ENCODE data around the gene RCVRN.
"Not testable (repeated sequence)": the region's sequence is repeated elsewhere in the genome, so short reads cannot be mapped to it uniquely, and the experiment has no call there.

RCVRN gene

DNA sequence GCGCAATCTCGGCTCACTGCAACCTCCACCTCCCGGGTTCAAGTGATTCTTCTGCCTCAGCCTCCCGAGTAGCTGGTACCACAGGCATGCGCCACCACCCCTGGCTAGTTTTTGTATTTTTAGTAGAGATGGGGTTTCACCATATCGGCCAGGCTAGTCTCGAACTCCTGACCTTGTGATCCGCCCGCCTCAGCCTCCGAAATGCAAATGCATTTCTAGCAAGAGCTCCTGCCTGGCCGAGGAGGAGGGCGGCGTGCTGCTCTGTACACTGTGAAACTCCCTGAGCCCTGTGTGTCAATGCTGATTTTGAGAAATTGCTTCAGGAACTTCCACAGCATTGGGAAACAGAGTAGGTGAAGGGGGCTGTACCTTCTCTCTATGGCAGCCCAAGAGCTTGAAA is 16.1 kb upstream of the RCVRN start:
- H3K4me3 ChIP-seq (ENCODE audit: low read length); H3K36me3 ChIP-seq (ENCODE audit: insufficient read depth, low read length); H3K4me2 ChIP-seq (ENCODE audit: low read length); H3K9ac ChIP-seq (ENCODE audit: low read depth, low read length); H3K9me3 ChIP-seq (replicated peaks; ENCODE audit: low read length); H3K4me1 ChIP-seq (ENCODE audit: control insufficient read depth, insufficient read depth, low read length); H3K27me3 ChIP-seq (ENCODE audit: control insufficient read depth, insufficient read depth, low read length): not testable (repeated sequence)

DNA sequence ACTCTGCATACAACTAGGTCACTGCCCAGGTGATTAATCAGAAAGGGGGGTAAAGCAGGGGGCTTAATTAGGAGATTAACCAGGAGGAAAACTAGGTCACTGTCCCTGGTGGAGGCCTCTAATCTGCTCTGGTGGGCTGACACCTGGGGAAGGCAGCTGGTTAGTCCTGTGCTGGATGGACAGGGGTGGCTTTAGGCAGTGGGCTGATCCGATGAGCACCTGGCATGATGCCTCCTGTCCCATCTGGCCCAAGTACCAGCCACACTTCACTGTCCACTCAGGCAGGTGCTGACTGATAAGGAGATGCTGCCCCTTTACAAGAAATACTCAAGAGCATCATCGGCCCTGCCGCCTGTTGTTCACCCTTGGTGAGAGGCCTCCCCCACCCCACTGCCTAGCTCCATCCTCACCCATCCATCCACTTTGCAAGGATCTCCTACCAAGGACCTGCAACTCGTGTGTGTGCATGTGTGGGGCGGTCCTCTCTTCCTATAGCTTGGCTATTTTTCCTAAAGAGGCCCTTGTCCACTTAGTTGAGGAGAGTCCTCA is 13.8 kb upstream of the RCVRN start:
- Histone ChIP-seq H3K9me3 (replicated peaks; ENCODE audit: low read length) (no peaks in the 10 kb centered on the region), H3K36me3 (ENCODE audit: insufficient read depth, low read length) (no peaks in the 10 kb centered on the region), H3K4me1 (ENCODE audit: control insufficient read depth, insufficient read depth, low read length) (no peaks in the 10 kb centered on the region), H3K27me3 (ENCODE audit: control insufficient read depth, insufficient read depth, low read length) (no peaks in the 10 kb centered on the region), H3K9ac (ENCODE audit: low read depth, low read length) (no peak overlapping the region), H3K4me2 (ENCODE audit: low read length) (no peak overlapping the region), H3K4me3 (ENCODE audit: low read length) (no peak overlapping the region)

DNA sequence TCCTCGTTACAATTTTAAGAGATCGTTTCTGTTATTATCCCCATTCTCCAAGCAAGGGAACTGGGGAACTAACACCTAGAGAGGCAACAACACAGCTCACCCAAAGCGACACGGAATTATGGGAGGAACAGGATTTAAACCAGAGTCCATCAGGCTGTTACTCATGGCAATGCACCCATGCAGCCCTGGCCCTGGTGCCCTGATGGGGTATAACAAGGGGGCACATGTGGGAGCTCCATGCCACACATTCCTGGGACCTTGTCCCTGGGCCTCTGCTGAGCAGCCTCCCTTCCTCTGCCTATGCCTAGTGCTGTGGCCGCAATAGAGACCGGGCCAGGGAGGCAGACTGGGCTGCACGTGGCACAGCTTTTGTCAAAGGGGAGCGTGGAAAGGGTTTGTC is 13.3 kb upstream of the RCVRN start:
- H3K4me1 ChIP-seq (ENCODE audit: control insufficient read depth, insufficient read depth, low read length) = no peaks in the 10 kb centered on the region
- no peaks in the 10 kb centered on the region for H3K27me3 ChIP-seq (ENCODE audit: control insufficient read depth, insufficient read depth, low read length)
- no peak overlapping the region for H3K9ac ChIP-seq (ENCODE audit: low read depth, low read length)
- H3K4me3 ChIP-seq (ENCODE audit: low read length) = no peak overlapping the region
- H3K4me2 ChIP-seq (ENCODE audit: low read length) = no peak overlapping the region
- no peaks in the 10 kb centered on the region for H3K9me3 ChIP-seq (replicated peaks; ENCODE audit: low read length)
- no peaks in the 10 kb centered on the region for H3K36me3 ChIP-seq (ENCODE audit: insufficient read depth, low read length)

DNA sequence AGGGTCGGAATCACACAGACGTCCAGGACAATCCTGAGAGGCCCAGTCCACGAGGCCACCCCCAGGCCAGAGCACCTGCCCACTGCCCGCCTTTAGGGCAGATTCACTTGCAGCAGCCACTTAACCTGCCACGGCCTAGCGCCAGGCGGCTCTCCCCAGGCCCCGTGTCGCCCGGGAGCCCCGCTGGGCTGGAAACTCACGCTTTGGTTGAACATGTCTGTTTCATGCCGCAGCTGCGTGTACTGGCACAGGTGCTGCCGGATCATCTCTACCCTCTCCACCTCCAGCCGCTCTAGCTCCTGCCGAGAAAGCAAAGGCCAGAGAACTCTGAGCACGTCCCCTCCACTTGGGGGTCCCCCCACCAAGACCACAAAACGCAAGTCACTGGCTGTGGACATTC is 12.7 kb upstream of the RCVRN start:
- Histone ChIP-seq H3K36me3 (ENCODE audit: insufficient read depth, low read length) (no peaks in the 10 kb centered on the region), H3K4me3 (ENCODE audit: low read length) (no peak overlapping the region), H3K9me3 (replicated peaks; ENCODE audit: low read length) (no peaks in the 10 kb centered on the region), H3K4me1 (ENCODE audit: control insufficient read depth, insufficient read depth, low read length) (no peaks in the 10 kb centered on the region), H3K4me2 (ENCODE audit: low read length) (no peak overlapping the region), H3K27me3 (ENCODE audit: control insufficient read depth, insufficient read depth, low read length) (no peaks in the 10 kb centered on the region), H3K9ac (ENCODE audit: low read depth, low read length) (no peak overlapping the region)

DNA sequence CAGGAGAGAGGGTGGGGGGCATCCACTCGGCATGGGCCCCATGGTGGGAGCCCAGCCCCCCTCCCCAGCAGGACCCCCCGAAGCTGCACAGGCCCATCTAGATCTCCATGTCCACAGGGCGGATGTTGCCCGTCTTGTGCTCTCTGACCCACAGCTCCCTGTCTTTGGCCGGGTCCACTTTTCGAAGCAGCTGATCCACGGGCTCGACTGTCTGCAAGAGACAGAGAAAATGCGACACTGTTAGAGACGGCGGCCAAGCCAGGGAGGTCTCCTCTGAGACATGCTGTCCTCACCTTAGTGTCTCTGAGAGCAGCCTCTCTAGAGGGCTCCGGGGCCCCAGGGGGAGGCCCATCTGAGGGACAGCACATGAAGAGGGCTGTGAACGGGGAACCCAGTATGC is 12.1 kb upstream of the RCVRN start:
- Histone ChIP-seq H3K9ac (ENCODE audit: low read depth, low read length) (no peak overlapping the region), H3K36me3 (ENCODE audit: insufficient read depth, low read length) (no peaks in the 10 kb centered on the region), H3K4me1 (ENCODE audit: control insufficient read depth, insufficient read depth, low read length) (no peaks in the 10 kb centered on the region), H3K27me3 (ENCODE audit: control insufficient read depth, insufficient read depth, low read length) (peaks cover 4% of the 10 kb centered on the region), H3K4me2 (ENCODE audit: low read length) (no peak overlapping the region), H3K4me3 (ENCODE audit: low read length) (no peak overlapping the region), H3K9me3 (replicated peaks; ENCODE audit: low read length) (no peaks in the 10 kb centered on the region)

DNA sequence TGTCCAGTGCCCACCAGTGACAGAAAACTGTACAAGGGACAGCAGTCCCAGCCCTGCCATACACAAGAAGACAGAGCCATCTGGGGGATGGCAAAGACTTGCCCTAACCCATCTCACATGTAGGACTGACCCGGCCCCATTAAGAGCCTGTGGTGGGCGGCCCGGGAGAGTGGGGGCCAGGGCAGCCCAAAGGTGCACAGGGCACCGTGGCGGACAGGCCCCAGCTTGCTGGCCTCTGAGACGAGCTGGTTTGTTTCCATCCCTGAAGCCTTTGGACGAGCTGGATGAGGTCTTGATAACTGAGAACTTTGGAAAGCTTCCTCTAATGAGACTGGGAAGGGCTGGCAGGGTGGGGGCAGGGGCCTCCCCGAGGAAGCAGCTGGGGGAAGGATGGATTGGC is 11.0 kb upstream of the RCVRN start:
- no peaks in the 10 kb centered on the region for H3K9me3 ChIP-seq (replicated peaks; ENCODE audit: low read length)
- no peaks in the 10 kb centered on the region for H3K36me3 ChIP-seq (ENCODE audit: insufficient read depth, low read length)
- H3K27me3 ChIP-seq (ENCODE audit: control insufficient read depth, insufficient read depth, low read length) = peaks cover 6% of the 10 kb centered on the region

DNA sequence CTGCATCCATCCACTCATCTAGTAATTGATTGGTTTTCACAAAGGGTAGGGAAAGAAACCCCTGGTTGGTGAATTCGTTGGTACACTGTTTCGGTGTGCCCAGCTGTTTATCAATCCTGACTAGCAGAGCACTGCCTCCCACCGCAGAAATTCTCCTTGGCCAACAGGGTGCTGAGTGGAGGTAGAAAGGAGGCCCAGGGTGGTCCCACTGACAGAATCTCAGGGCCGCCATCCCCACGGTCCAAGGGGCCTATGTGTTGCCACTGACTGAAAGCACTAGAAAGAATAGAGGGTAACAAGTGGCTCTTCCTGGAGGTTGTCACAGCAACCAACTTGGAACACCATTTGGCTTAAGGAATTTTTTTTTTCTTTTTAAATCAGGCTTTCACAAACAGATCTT is 8.4 kb upstream of the RCVRN start:
- Histone ChIP-seq H3K4me3 (ENCODE audit: low read length) (no peak overlapping the region), H3K4me2 (ENCODE audit: low read length) (no peak overlapping the region), H3K9ac (ENCODE audit: low read depth, low read length) (no peak overlapping the region), H3K27me3 (ENCODE audit: control insufficient read depth, insufficient read depth, low read length) (peaks cover 6% of the 10 kb centered on the region), H3K4me1 (ENCODE audit: control insufficient read depth, insufficient read depth, low read length) (no peaks in the 10 kb centered on the region), H3K9me3 (replicated peaks; ENCODE audit: low read length) (no peaks in the 10 kb centered on the region), H3K36me3 (ENCODE audit: insufficient read depth, low read length) (no peaks in the 10 kb centered on the region)

More for the DNA sequence above, 11.0 kb upstream of the RCVRN start:
- H3K4me2 ChIP-seq (ENCODE audit: low read length) = no peak overlapping the region
- no peaks in the 10 kb centered on the region for H3K4me1 ChIP-seq (ENCODE audit: control insufficient read depth, insufficient read depth, low read length)
- H3K4me3 ChIP-seq (ENCODE audit: low read length) = no peak overlapping the region
- H3K9ac ChIP-seq (ENCODE audit: low read depth, low read length) = no peak overlapping the region

DNA sequence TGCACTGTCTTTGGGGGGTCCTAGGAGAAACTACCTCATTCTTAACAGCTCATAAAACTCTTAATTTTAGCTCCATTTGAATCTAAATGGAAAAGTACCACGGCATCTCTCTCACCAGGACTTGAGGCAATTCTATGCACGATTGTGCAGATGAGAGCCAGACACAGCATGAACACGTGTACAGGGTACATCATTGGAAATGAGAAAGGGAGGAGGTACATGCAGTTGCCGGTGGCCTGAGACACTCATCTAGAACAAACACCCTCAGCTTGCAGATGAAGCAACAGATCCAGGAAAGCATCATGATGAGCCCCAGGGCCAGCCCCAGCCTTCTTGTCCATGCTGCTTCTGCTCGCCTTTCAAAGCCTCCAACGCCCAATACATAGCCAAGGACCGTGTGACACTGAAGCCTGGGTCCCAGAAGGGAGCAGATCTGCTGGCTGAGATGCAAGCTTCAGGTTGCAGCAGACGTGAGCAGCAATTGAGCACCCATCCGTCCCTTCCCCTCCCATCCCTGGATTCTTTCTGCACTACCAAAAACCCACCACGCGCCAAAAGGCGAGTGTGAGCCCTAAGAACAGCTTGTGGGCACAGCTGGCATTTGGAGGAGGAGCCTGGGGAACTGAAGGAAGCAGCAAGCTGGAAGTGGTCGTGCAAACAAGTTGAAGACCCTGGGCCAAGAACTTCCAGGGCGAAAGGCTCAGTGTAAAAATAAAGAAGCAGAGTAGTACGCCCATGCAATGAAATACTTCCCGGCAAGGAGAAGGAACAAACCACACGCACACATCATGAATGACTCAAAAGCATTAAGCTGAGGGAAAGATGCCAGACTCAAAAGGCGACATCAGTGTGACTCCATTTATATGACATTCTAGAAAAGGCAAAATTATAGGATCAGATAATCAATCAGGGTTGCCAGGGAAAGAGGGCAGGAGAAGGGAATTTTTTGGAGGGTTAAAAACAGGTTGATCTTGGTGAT is 7.3 kb upstream of the RCVRN start:
- Histone ChIP-seq H3K4me2 (ENCODE audit: low read length) (no peak overlapping the region), H3K9me3 (replicated peaks; ENCODE audit: low read length) (no peaks in the 10 kb centered on the region), H3K36me3 (ENCODE audit: insufficient read depth, low read length) (no peaks in the 10 kb centered on the region), H3K9ac (ENCODE audit: low read depth, low read length) (no peak overlapping the region), H3K27me3 (ENCODE audit: control insufficient read depth, insufficient read depth, low read length) (peaks cover 6% of the 10 kb centered on the region), H3K4me1 (ENCODE audit: control insufficient read depth, insufficient read depth, low read length) (no peaks in the 10 kb centered on the region), H3K4me3 (ENCODE audit: low read length) (no peak overlapping the region)

DNA sequence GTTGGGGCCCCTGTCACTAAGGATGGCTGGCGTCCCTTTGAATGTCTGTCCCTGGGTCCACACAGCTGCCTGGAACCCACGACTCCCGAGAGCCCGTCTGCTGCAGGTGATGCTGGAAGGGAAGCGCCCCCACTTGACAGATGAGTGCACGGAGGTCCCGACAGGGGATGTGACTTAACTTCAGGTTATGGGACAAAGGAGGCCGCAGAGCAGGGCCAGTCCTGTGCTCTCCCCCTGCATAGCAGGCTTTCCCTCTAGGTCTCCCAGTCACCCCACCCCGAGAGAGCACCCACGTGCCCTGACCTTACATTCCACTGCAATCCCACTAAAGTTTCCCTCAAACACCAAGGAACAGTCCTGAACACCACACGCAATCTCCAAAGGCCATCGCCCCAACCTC is 6.0 kb upstream of the RCVRN start:
- Histone ChIP-seq H3K9ac (ENCODE audit: low read depth, low read length) (no peak overlapping the region), H3K27me3 (ENCODE audit: control insufficient read depth, insufficient read depth, low read length) (peaks cover 6% of the 10 kb centered on the region), H3K9me3 (replicated peaks; ENCODE audit: low read length) (no peaks in the 10 kb centered on the region), H3K4me2 (ENCODE audit: low read length) (no peak overlapping the region), H3K4me3 (ENCODE audit: low read length) (no peak overlapping the region), H3K4me1 (ENCODE audit: control insufficient read depth, insufficient read depth, low read length) (no peaks in the 10 kb centered on the region), H3K36me3 (ENCODE audit: insufficient read depth, low read length) (no peaks in the 10 kb centered on the region)

DNA sequence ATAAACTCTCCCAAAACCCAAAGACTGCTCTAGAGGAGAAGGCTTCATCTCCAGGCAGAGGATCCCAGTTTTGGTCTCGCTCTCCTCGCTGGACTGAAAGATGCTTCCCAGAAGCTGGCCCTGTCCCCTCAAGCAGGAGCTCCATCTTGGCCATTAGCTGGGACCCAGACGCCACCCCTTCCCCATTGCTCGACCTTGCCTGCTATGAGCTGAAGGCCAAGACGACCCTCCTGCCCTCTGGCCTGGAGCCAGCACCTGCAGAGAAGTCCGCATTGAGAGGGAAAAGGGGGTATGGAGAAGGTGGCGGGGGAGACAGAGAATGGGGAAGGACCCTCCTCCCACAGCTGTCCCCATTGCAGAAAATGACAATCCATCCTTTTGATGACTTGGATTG is 3.6 kb upstream of the RCVRN start:
- Histone ChIP-seq H3K36me3 (ENCODE audit: insufficient read depth, low read length) (no peaks in the 10 kb centered on the region), H3K9me3 (replicated peaks; ENCODE audit: low read length) (no peaks in the 10 kb centered on the region), H3K4me2 (ENCODE audit: low read length) (no peak overlapping the region), H3K4me3 (ENCODE audit: low read length) (no peak overlapping the region), H3K9ac (ENCODE audit: low read depth, low read length) (no peak overlapping the region), H3K4me1 (ENCODE audit: control insufficient read depth, insufficient read depth, low read length) (no peaks in the 10 kb centered on the region), H3K27me3 (ENCODE audit: control insufficient read depth, insufficient read depth, low read length) (peaks cover 6% of the 10 kb centered on the region)

DNA sequence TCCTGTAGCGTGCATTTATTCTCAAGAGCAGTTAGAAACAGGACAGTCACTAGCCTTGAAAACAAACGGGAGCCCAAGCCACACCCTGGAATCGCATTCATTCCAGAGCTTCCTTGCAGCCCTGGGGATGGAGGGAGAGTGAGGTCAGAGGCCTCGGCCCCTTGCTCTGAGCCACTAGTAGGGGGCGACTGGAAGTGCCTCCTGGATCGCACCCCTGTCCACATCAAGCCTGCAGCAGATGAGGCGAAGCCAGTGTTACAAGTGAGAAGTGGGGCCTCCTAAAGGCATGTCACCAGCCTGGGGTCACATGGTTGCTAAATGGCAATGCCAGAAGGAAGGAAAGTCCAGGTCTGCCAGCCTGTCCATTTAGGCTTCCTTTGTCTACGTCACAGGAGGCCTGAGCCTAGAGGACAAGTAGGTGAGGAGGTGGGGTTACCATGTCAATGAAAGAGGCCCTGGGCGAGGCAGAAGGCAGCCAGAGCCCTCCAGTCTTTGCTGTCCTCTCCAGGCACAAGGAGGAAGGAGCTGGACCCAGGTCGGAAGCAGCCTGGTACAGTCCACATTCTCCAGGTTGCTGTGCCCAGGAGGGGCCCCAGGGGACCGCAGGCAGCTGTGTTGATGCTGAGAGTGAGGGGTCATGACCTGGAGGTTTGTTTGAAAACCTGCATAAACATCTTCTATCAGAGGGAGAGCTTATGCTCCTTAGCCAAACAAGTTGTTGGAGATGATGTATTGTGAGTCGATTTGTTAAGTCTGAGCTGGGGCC is 3.0 kb upstream of the RCVRN start:
- no peaks in the 10 kb centered on the region for H3K9me3 ChIP-seq (replicated peaks; ENCODE audit: low read length)
- H3K36me3 ChIP-seq (ENCODE audit: insufficient read depth, low read length) = no peaks in the 10 kb centered on the region

More for the DNA sequence above, 3.0 kb upstream of the RCVRN start:
- Histone ChIP-seq H3K4me1 (ENCODE audit: control insufficient read depth, insufficient read depth, low read length) (no peaks in the 10 kb centered on the region), H3K9ac (ENCODE audit: low read depth, low read length) (no peak overlapping the region), H3K4me3 (ENCODE audit: low read length) (no peak overlapping the region), H3K27me3 (ENCODE audit: control insufficient read depth, insufficient read depth, low read length) (peaks cover 6% of the 10 kb centered on the region), H3K4me2 (ENCODE audit: low read length) (no peak overlapping the region)

Data from skeletal muscle satellite cell (primary cell).